Neural cell (in vitro differentiated cells): Measurements from ENCODE around the gene PMCH. TPM values are rescaled to one million over a fixed set of nuclear protein-coding genes. Genes with fewer than 3 reads are reported as not detected.

Source experiments
- H2AFZ ChIP-seq: fragments of 200-600, 300-800 bp; sonication (generic), shearing (Covaris generic); 2 replicates; pipeline ENCODE4 v1.6.0; 2014; ENCODE audit warnings: low read depth, mild to moderate bottlenecking, antibody characterized with exemption, low read length, moderate library complexity
- H3F3A ChIP-seq: fragments of 200-600 bp; shearing (Covaris generic); 2 replicates; pipeline ENCODE4 v1.6.1; 2016; ENCODE audit warnings: mild to moderate bottlenecking, moderate library complexity, mixed read lengths, antibody characterized with exemption, low read length; ENCODE audit not compliant: insufficient read depth, poor library complexity, severe bottlenecking
- H3K27ac ChIP-seq: fragments of 200-600, 300-800 bp; sonication (generic), shearing (Covaris generic); 2 replicates; pipeline ENCODE4 v1.5.1; 2014; ENCODE audit warnings: mild to moderate bottlenecking, low read length, moderate library complexity
- H3K27me3 ChIP-seq: fragments of 300-800, 200-600 bp; sonication (generic), shearing (Covaris generic); 2 replicates; pipeline ENCODE4 v1.6.0; 2014; ENCODE audit warnings: mild to moderate bottlenecking, low read depth, low read length, moderate library complexity; ENCODE audit not compliant: insufficient read depth
- H3K36me3 ChIP-seq: fragments of 300-800, 200-600 bp; sonication (generic), shearing (Covaris generic); 2 replicates; pipeline ENCODE4 v1.5.1; 2014; ENCODE audit warnings: mild to moderate bottlenecking, antibody characterized with exemption, low read length, moderate library complexity; ENCODE audit not compliant: insufficient read depth
- H3K4me2 ChIP-seq: fragments of 300-800, 200-600 bp; sonication (generic), shearing (Covaris generic); 2 replicates; pipeline ENCODE4 v1.6.0; 2014; ENCODE audit warnings: mild to moderate bottlenecking, low read length
- H3K4me3 ChIP-seq: fragments of 300-800, 200-600 bp; sonication (generic), shearing (Covaris generic); 2 replicates; pipeline ENCODE4 v1.5.1; 2014; ENCODE audit warnings: mild to moderate bottlenecking, low read length, moderate library complexity
- H3K79me2 ChIP-seq: fragments of 200-600 bp; shearing (Covaris generic); replicated peaks from 2 replicates; pipeline ENCODE4 v1.6.0; 2014; ENCODE audit warnings: mild to moderate bottlenecking, low read length, moderate library complexity; ENCODE audit not compliant: insufficient read depth
- H3K9ac ChIP-seq: fragments of 300-800, 200-600 bp; sonication (generic), shearing (Covaris generic); 2 replicates; pipeline ENCODE4 v1.6.1; 2016; ENCODE audit warnings: mild to moderate bottlenecking, low read length, mixed read lengths
- H3K9me2 ChIP-seq: fragments of 200-600 bp; shearing (Covaris generic); 2 replicates; pipeline ENCODE4 v1.6.1; 2016; ENCODE audit warnings: mild to moderate bottlenecking, low read length, mixed read lengths; ENCODE audit not compliant: insufficient read depth
- H3K9me3 ChIP-seq: fragments of 200-600, 300-800 bp; sonication (generic), shearing (Covaris generic); 2 replicates; pipeline ENCODE4 v1.6.1; 2016; ENCODE audit warnings: mild to moderate bottlenecking, mixed run types, low read length, moderate library complexity, mixed read lengths
- H4K20me1 ChIP-seq: fragments of 200-600 bp; shearing (Covaris generic); 2 replicates; pipeline ENCODE4 v1.6.1; 2016; ENCODE audit warnings: mild to moderate bottlenecking, mixed run types; ENCODE audit not compliant: insufficient read depth
- CTCF ChIP-seq: fragments of 450-650 bp; IDR thresholded peaks from 2 replicates; pipeline ENCODE4 v1.5.1; 2014; ENCODE audit warnings: antibody characterized with exemption, mild to moderate bottlenecking, moderate library complexity; ENCODE audit not compliant: poor library complexity, severe bottlenecking
- EP300 ChIP-seq: fragments of 450-650 bp; conservative IDR thresholded peaks from 2 replicates; pipeline ENCODE4 v1.6.1; 2014; ENCODE audit warnings: antibody characterized with exemption, mild to moderate bottlenecking, moderate library complexity; ENCODE audit not compliant: poor library complexity, severe bottlenecking
- EZH2 ChIP-seq: fragments of 200-600, 300-800 bp; shearing (Covaris generic), sonication (generic); IDR thresholded peaks from 2 replicates; pipeline ENCODE4 v1.6.1; 2014; ENCODE audit warnings: antibody characterized with exemption, low read length, borderline replicate concordance, mild to moderate bottlenecking; ENCODE audit not compliant: insufficient read depth, poor library complexity, severe bottlenecking
- MXI1 ChIP-seq: fragments of 450-650 bp; conservative IDR thresholded peaks from 2 replicates; pipeline ENCODE4 v1.6.1; 2014; ENCODE audit warnings: antibody characterized with exemption, mild to moderate bottlenecking; ENCODE audit not compliant: poor library complexity, severe bottlenecking
- POLR2AphosphoS5 ChIP-seq: IDR thresholded peaks from 2 replicates; pipeline ENCODE4 v1.6.1; 2012
- RAD21 ChIP-seq: fragments of 450-650 bp; conservative IDR thresholded peaks from 2 replicates; pipeline ENCODE4 v1.6.1; 2014; ENCODE audit warnings: antibody characterized with exemption, mild to moderate bottlenecking, moderate library complexity
- REST ChIP-seq: IDR thresholded peaks from 2 replicates; pipeline ENCODE4 v1.6.1; 2012; ENCODE audit warnings: borderline replicate concordance
- SMC3 ChIP-seq: fragments of 450-650 bp; conservative IDR thresholded peaks from 2 replicates; pipeline ENCODE4 v1.6.1; 2014; ENCODE audit warnings: antibody characterized with exemption, mild to moderate bottlenecking, moderate library complexity; ENCODE audit not compliant: poor library complexity
- TAF1 ChIP-seq: IDR thresholded peaks from 2 replicates; pipeline ENCODE4 v1.6.1; 2012; ENCODE audit warnings: low read depth
- polyA plus RNA-seq: library from polyadenylated mRNA; depleted of rRNA; stranded (reverse); fragments of >200 nt; gene quantifications from 2 replicates; pipeline ENCODE4 v1.2.3, GENCODE V29; 2014

The PMCH gene
- polyA plus RNA-seq, 1 donor from 2014 or later, result not detected

GRCh38 chr12:102232446-102232845 lies 34.8 kb upstream of the PMCH start:
- no peak overlapping the region for H3K9ac ChIP-seq
- TF ChIP-seq REST (no peak), POLR2AphosphoS5 (no peak), CTCF (no peak), TAF1 (no peak), RAD21 (no peak), SMC3 (no peak), EP300 (no peak), MXI1 (no peak), EZH2 (no peak)
- H3K79me2 ChIP-seq, result no peaks in the 10 kb centered on the region
- H3K9me3 ChIP-seq, result no peaks in the 10 kb centered on the region
- no peaks in the 10 kb centered on the region for H3F3A ChIP-seq
- H3K4me3 ChIP-seq, result no peak overlapping the region
- no peaks in the 10 kb centered on the region for H3K27me3 ChIP-seq
- H2AFZ ChIP-seq, result no peak overlapping the region
- no peaks in the 10 kb centered on the region for H3K9me2 ChIP-seq
- H3K4me2 ChIP-seq, result no peak overlapping the region
- no peaks in the 10 kb centered on the region for H4K20me1 ChIP-seq
- H3K27ac ChIP-seq, result no peak overlapping the region
- H3K36me3 ChIP-seq, result no peaks in the 10 kb centered on the region

- Histone ChIP-seq H3K9me2 (no peaks in the 10 kb centered on the region), H4K20me1 (no peaks in the 10 kb centered on the region), H3K27me3 (no peaks in the 10 kb centered on the region), H2AFZ (no peak overlapping the region), H3K27ac (no peak overlapping the region), H3K4me2 (no peak overlapping the region), H3K9ac (no peak overlapping the region), H3K79me2 (no peaks in the 10 kb centered on the region), H3K9me3 (no peaks in the 10 kb centered on the region), H3K36me3 (no peaks in the 10 kb centered on the region), H3F3A (no peaks in the 10 kb centered on the region), H3K4me3 (no peak overlapping the region)
- no peak for TF ChIP-seq EZH2
These were observed 34.4 kb upstream of the PMCH start for GRCh38 chr12:102232036-102232435.

GRCh38 chr12:102227954-102228353 lies 30.3 kb upstream of the PMCH start:
- Histone ChIP-seq H2AFZ (no peak overlapping the region), H3K27me3 (no peaks in the 10 kb centered on the region), H3K79me2 (no peaks in the 10 kb centered on the region), H3K36me3 (no peaks in the 10 kb centered on the region), H3K4me3 (no peak overlapping the region), H3K9me3 (no peaks in the 10 kb centered on the region), H3K9ac (no peak overlapping the region), H3K27ac (no peak overlapping the region), H3K9me2 (no peaks in the 10 kb centered on the region), H4K20me1 (no peaks in the 10 kb centered on the region), H3F3A (no peaks in the 10 kb centered on the region), H3K4me2 (no peak overlapping the region)
- no peak for TF ChIP-seq CTCF
- no peak for TF ChIP-seq TAF1
- no peak for TF ChIP-seq POLR2AphosphoS5
- no peak for TF ChIP-seq EP300
- TF ChIP-seq EZH2, result no peak
- TF ChIP-seq MXI1, result no peak
- no peak for TF ChIP-seq SMC3
- TF ChIP-seq RAD21, result no peak
- no peak for TF ChIP-seq REST
